Measurements from ENCODE around the gene PSG7.
"Not testable (repeated sequence)": the region's sequence is repeated elsewhere in the genome, so short reads cannot be mapped to it uniquely, and the experiment has no call there.

GRCh38 chr19:42898656-42899055, 38.4 kb downstream of the PSG7 start:
- not testable (repeated sequence) for TF ChIP-seq CTCF (IDR thresholded peaks at IDR 0.05 in 8 of 11, conservative IDR thresholded peaks at IDR 0.05 in 3 of 11); POLR2AphosphoS5 (IDR thresholded peaks at IDR 0.05); POLR2A (IDR thresholded peaks at IDR 0.05)

All from spleen (tissue), 7 donors.